GM23248 (cell line): ENCODE measurements around the gene NEDD4L. TPM values are rescaled to one million over a fixed set of nuclear protein-coding genes. Genes with fewer than 3 reads are reported as not detected.

Source experiments
- DNase-seq: peaks from one replicate; pipeline ENCODE4 v3.0.0-alpha.2; 2015
- H2AFZ ChIP-seq: fragments of 200-600 bp; sonication (generic); 2 replicates; pipeline ENCODE4 v1.6.1; 2016; ENCODE audit warnings: antibody characterized with exemption
- H3F3A ChIP-seq: fragments of 200-600 bp; sonication (generic); 2 replicates; pipeline ENCODE4 v1.6.1; 2016; ENCODE audit warnings: mild to moderate bottlenecking, antibody characterized with exemption, mixed run types; ENCODE audit not compliant: insufficient read depth
- H3K27ac ChIP-seq: fragments of 200-600 bp; sonication (generic); 2 replicates; pipeline ENCODE4 v1.5.1; 2016; ENCODE audit warnings: mild to moderate bottlenecking
- H3K27me3 ChIP-seq: fragments of 200-600 bp; sonication (generic); replicated peaks from 2 replicates; pipeline ENCODE4 v1.6.1; 2016; ENCODE audit warnings: mild to moderate bottlenecking; ENCODE audit not compliant: insufficient read depth
- H3K36me3 ChIP-seq: fragments of 200-600 bp; sonication (generic); 2 replicates; pipeline ENCODE4 v1.6.1; 2016; ENCODE audit warnings: low read depth, mild to moderate bottlenecking
- H3K4me1 ChIP-seq: fragments of 200-600 bp; sonication (generic); 2 replicates; pipeline ENCODE4 v1.6.1; 2016; ENCODE audit warnings: mild to moderate bottlenecking; ENCODE audit not compliant: insufficient read depth
- H3K4me2 ChIP-seq: fragments of 200-600 bp; sonication (generic); one replicate; pipeline ENCODE4 v1.6.1; 2016; ENCODE audit warnings: mild to moderate bottlenecking; ENCODE audit not compliant: unreplicated experiment
- H3K4me3 ChIP-seq: fragments of 200-600 bp; sonication (generic); 2 replicates; pipeline ENCODE4 v1.5.1; 2016; ENCODE audit warnings: mild to moderate bottlenecking
- H3K79me2 ChIP-seq: fragments of 200-600 bp; sonication (generic); 2 replicates; pipeline ENCODE4 v1.6.1; 2016; ENCODE audit warnings: mild to moderate bottlenecking; ENCODE audit not compliant: insufficient read depth
- H3K9ac ChIP-seq: fragments of 200-600 bp; sonication (generic); 2 replicates; pipeline ENCODE4 v1.6.1; 2016; ENCODE audit warnings: mild to moderate bottlenecking
- H3K9me2 ChIP-seq: fragments of 200-600 bp; sonication (generic); 2 replicates; pipeline ENCODE4 v1.6.1; 2016; ENCODE audit warnings: mixed run types, mild to moderate bottlenecking, moderate library complexity; ENCODE audit not compliant: insufficient read depth
- H3K9me3 ChIP-seq: fragments of 200-600 bp; sonication (generic); one replicate; pipeline ENCODE4 v1.6.1; 2017; ENCODE audit warnings: low read depth
- H4K20me1 ChIP-seq: fragments of 200-600 bp; sonication (generic); 2 replicates; pipeline ENCODE4 v1.6.0; 2016; ENCODE audit not compliant: insufficient read depth
- EZH2 ChIP-seq: fragments of 200-600 bp; sonication (generic); IDR thresholded peaks from 2 replicates; pipeline ENCODE4 v1.6.1; 2018; ENCODE audit warnings: antibody characterized with exemption, mild to moderate bottlenecking; ENCODE audit not compliant: insufficient read depth, poor library complexity, severe bottlenecking
- EZH2phosphoT487 ChIP-seq: fragments of 200-600 bp; sonication (generic); IDR thresholded peaks from 2 replicates; pipeline ENCODE4 v1.6.1; 2018; ENCODE audit warnings: antibody characterized with exemption, moderate library complexity, mild to moderate bottlenecking, low read depth; ENCODE audit not compliant: insufficient read depth
- WGBS, 2 experiments: methylation state at CpG; one replicate each; pipeline ENCODE4 v1.1.6; 2015 to 2017; ENCODE audit warnings: low lambda C conversion rate in 2 of 2, low coverage in 1 of 2; ENCODE audit errors: missing lambda C conversion rate in 2 of 2; 5-methylcytosine and 5-hydroxymethylcytosine counted together
- in situ Hi-C: fragments of 300-500 bp; cut with MboI; formaldehyde crosslinking; loops from 2 replicates; pipeline ENCODE4 v1.15.0; 2020
- polyA plus RNA-seq: library from polyadenylated mRNA; unstranded; fragments of >200 nt; fragmentation: Nextera tagmentation; extraction: Ambion mirVana; gene quantifications from 2 replicates; pipeline ENCODE4 v1.2.1, GENCODE V29; 2016
- total RNA-seq: library from RNA; depleted of rRNA; stranded (reverse); fragments of >200 nt; shearing (Covaris generic); gene quantifications from 2 replicates; pipeline ENCODE4 v1.2.3, GENCODE V29; 2014

Gene NEDD4L
- total and polyA plus RNA-seq, 2 experiments from 2014 or later: 3.7 to 6.1 TPM

GRCh38 chr18:58382446-58382845, 338.4 kb downstream of the NEDD4L start:
- H3K79me2 ChIP-seq: no peaks in the 10 kb centered on the region
- H3K4me1 ChIP-seq: no peaks in the 10 kb centered on the region
- no peak overlapping the region for H2AFZ ChIP-seq
- no peak overlapping the region for H3K9ac ChIP-seq
- H3K9me3 ChIP-seq: no peaks in the 10 kb centered on the region
- in situ Hi-C loops: no loop called here
- TF ChIP-seq EZH2 (no peak), EZH2phosphoT487 (no peak)
- no peaks in the 10 kb centered on the region for H4K20me1 ChIP-seq
- H3K27ac ChIP-seq: no peak overlapping the region
- no peaks in the 10 kb centered on the region for H3K27me3 ChIP-seq
- 70% methylated on average over 2 of the region's 2 CpGs for WGBS, 2 experiments
- no peaks in the 10 kb centered on the region for H3F3A ChIP-seq
- DNase-seq: no peak
- H3K4me2 ChIP-seq: no peak overlapping the region
- H3K36me3 ChIP-seq: no peaks in the 10 kb centered on the region
- no peak overlapping the region for H3K4me3 ChIP-seq
- no peaks in the 10 kb centered on the region for H3K9me2 ChIP-seq

GRCh38 chr18:58385472-58385871, 341.4 kb downstream of the NEDD4L start:
- in situ Hi-C loops: no loop called here
- H3K9me3 ChIP-seq: no peaks in the 10 kb centered on the region
- H3K27ac ChIP-seq: no peak overlapping the region
- H2AFZ ChIP-seq: no peak overlapping the region
- no peaks in the 10 kb centered on the region for H4K20me1 ChIP-seq
- H3K9me2 ChIP-seq: no peaks in the 10 kb centered on the region
- DNase-seq: no peak
- H3K4me3 ChIP-seq: no peak overlapping the region
- no peaks in the 10 kb centered on the region for H3K27me3 ChIP-seq
- WGBS, 2 experiments: 66 to 76% methylated on average over 13 of the region's 13 CpGs
- H3K36me3 ChIP-seq: no peaks in the 10 kb centered on the region
- no peak overlapping the region for H3K9ac ChIP-seq
- H3K4me2 ChIP-seq: no peak overlapping the region
- TF ChIP-seq EZH2 (no peak), EZH2phosphoT487 (no peak)
- no peaks in the 10 kb centered on the region for H3K79me2 ChIP-seq
- H3F3A ChIP-seq: no peaks in the 10 kb centered on the region
- no peaks in the 10 kb centered on the region for H3K4me1 ChIP-seq

GRCh38 chr18:58386780-58387179, 342.8 kb downstream of the NEDD4L start:
- in situ Hi-C loops: no loop called here
- H3K27me3 ChIP-seq: no peaks in the 10 kb centered on the region
- no peak overlapping the region for H3K4me3 ChIP-seq
- H3K36me3 ChIP-seq: no peaks in the 10 kb centered on the region
- 96 to 97% methylated on average over 14 of the region's 14 CpGs for WGBS, 2 experiments
- no peaks in the 10 kb centered on the region for H3K9me3 ChIP-seq
- H3K27ac ChIP-seq: no peak overlapping the region
- no peaks in the 10 kb centered on the region for H4K20me1 ChIP-seq
- H3K79me2 ChIP-seq: no peaks in the 10 kb centered on the region
- H2AFZ ChIP-seq: no peak overlapping the region
- no peak for TF ChIP-seq EZH2phosphoT487
- TF ChIP-seq EZH2: no peak
- no peaks in the 10 kb centered on the region for H3K4me1 ChIP-seq
- no peak overlapping the region for H3K9ac ChIP-seq
- peaks cover 3% of the 10 kb centered on the region; the same call in 1 of the 2 replicates for H3F3A ChIP-seq
- no peak overlapping the region for H3K4me2 ChIP-seq
- no peaks in the 10 kb centered on the region for H3K9me2 ChIP-seq
- DNase-seq: no peak

GRCh38 chr18:58387716-58388115, 343.7 kb downstream of the NEDD4L start:
- Histone ChIP-seq H3K27me3 (no peaks in the 10 kb centered on the region), H3K4me1 (peaks cover 7% of the 10 kb centered on the region), H4K20me1 (no peaks in the 10 kb centered on the region), H3K36me3 (no peaks in the 10 kb centered on the region), H2AFZ (no peak overlapping the region), H3K79me2 (no peaks in the 10 kb centered on the region), H3F3A (peaks cover 12% of the 10 kb centered on the region), H3K27ac (no peak overlapping the region), H3K9ac (no peak overlapping the region), H3K4me2 (no peak overlapping the region), H3K9me2 (no peaks in the 10 kb centered on the region), H3K4me3 (no peak overlapping the region), H3K9me3 (no peaks in the 10 kb centered on the region)
- in situ Hi-C loops: no loop called here
- no peak for DNase-seq
- WGBS, 2 experiments: 92 to 93% methylated on average over 5 of the region's 5 CpGs
- no peak for TF ChIP-seq EZH2phosphoT487
- no peak for TF ChIP-seq EZH2

- no peaks in the 10 kb centered on the region for H3K9me2 ChIP-seq
- no peak overlapping the region for H3K27ac ChIP-seq
- no peaks in the 10 kb centered on the region for H3K79me2 ChIP-seq
- no peaks in the 10 kb centered on the region for H3K9me3 ChIP-seq
- no peak overlapping the region for H3K4me2 ChIP-seq
- no peak overlapping the region for H3K9ac ChIP-seq
- TF ChIP-seq EZH2: no peak
- TF ChIP-seq EZH2phosphoT487: no peak
- in situ Hi-C loops: no loop called here
- no peaks in the 10 kb centered on the region for H4K20me1 ChIP-seq
- no peaks in the 10 kb centered on the region for H3K27me3 ChIP-seq
- peaks cover 13% of the 10 kb centered on the region for H3K4me1 ChIP-seq
- no peak overlapping the region for H3K4me3 ChIP-seq
- WGBS, 2 experiments: 95 to 96% methylated on average over 14 of the region's 14 CpGs
- no peak overlapping the region for H2AFZ ChIP-seq
- no peaks in the 10 kb centered on the region for H3K36me3 ChIP-seq
- no peak for DNase-seq
- H3F3A ChIP-seq: peaks cover 23% of the 10 kb centered on the region
Measured at GRCh38 chr18:58388736-58389135, 344.7 kb downstream of the NEDD4L start.
